Mesothelial cell of epicardium (in vitro differentiated cells): ENCODE results near the gene RABL2A. TPM values are rescaled to one million over a fixed set of nuclear protein-coding genes. Genes with fewer than 3 reads are reported as not detected.
A peak's percentile ranks its signal among the peaks of the same experiment; 100 is the strongest.
"Not testable (repeated sequence)": the region's sequence is repeated elsewhere in the genome, so short reads cannot be mapped to it uniquely, and the experiment has no call there.

Experiments used
- DNase-seq, 2 experiments: peaks; one replicate each; pipeline ENCODE4 v3.0.0; 2021; ENCODE audit warnings: low spot score in 2 of 2; ENCODE audit not compliant: unreplicated experiment in 2 of 2
- H3K27ac Mint-ChIP-seq: 2 replicates; pipeline ENCODE4 v1.8.0; 2021; ENCODE audit warnings: mixed read lengths
- H3K27me3 Mint-ChIP-seq: 2 replicates; pipeline ENCODE4 v1.8.0; 2021; ENCODE audit warnings: low read depth, mixed read lengths
- H3K36me3 Mint-ChIP-seq: 2 replicates; pipeline ENCODE4 v1.8.0; 2021; ENCODE audit warnings: mixed read lengths
- H3K4me1 Mint-ChIP-seq: 2 replicates; pipeline ENCODE4 v1.8.0; 2021; ENCODE audit warnings: mixed read lengths
- H3K4me3 Mint-ChIP-seq: 2 replicates; pipeline ENCODE4 v1.8.0; 2021; ENCODE audit warnings: mild to moderate bottlenecking, moderate library complexity, mixed read lengths
- H3K9me3 Mint-ChIP-seq: 2 replicates; pipeline ENCODE4 v1.8.0; 2021; ENCODE audit warnings: mixed read lengths
- total RNA-seq: library from RNA; stranded (reverse); gene quantifications from 3 replicates; pipeline ENCODE4 v1.2.1, GENCODE V29; 2021

RABL2A gene
- total RNA-seq, 1 donor from 2014 or later = 44.2 TPM

GRCh38 chr2:113635358-113635757 is 8.3 kb downstream of the RABL2A start:
- not testable (repeated sequence) for H3K27ac Mint-ChIP-seq, DNase-seq, H3K4me3 Mint-ChIP-seq, H3K9me3 Mint-ChIP-seq, H3K27me3 Mint-ChIP-seq, H3K4me1 Mint-ChIP-seq, H3K36me3 Mint-ChIP-seq

- H3K9me3 Mint-ChIP-seq, H3K36me3 Mint-ChIP-seq, H3K4me1 Mint-ChIP-seq, H3K27me3 Mint-ChIP-seq, H3K27ac Mint-ChIP-seq, H3K4me3 Mint-ChIP-seq, DNase-seq: not testable (repeated sequence)
These were observed 9.2 kb downstream of the RABL2A start for GRCh38 chr2:113636226-113636625.

GRCh38 chr2:113638084-113638483 is 11.0 kb downstream of the RABL2A start:
- not testable (repeated sequence) for H3K36me3 Mint-ChIP-seq, DNase-seq, H3K4me3 Mint-ChIP-seq, H3K9me3 Mint-ChIP-seq, H3K27ac Mint-ChIP-seq, H3K4me1 Mint-ChIP-seq, H3K27me3 Mint-ChIP-seq

- H3K4me1 Mint-ChIP-seq, H3K36me3 Mint-ChIP-seq, H3K27me3 Mint-ChIP-seq, H3K27ac Mint-ChIP-seq, H3K9me3 Mint-ChIP-seq, H3K4me3 Mint-ChIP-seq, DNase-seq: not testable (repeated sequence)
These were observed 19.2 kb downstream of the RABL2A start for GRCh38 chr2:113646217-113646616.

GRCh38 chr2:113650834-113651815 is 24.1 kb downstream of the RABL2A start:
- not testable (repeated sequence) for H3K36me3 Mint-ChIP-seq, H3K27ac Mint-ChIP-seq, DNase-seq, H3K4me3 Mint-ChIP-seq, H3K4me1 Mint-ChIP-seq, H3K9me3 Mint-ChIP-seq, H3K27me3 Mint-ChIP-seq

GRCh38 chr2:113652599-113652998 is 25.5 kb downstream of the RABL2A start:
- not testable (repeated sequence) for H3K9me3 Mint-ChIP-seq, DNase-seq, H3K27ac Mint-ChIP-seq, H3K36me3 Mint-ChIP-seq, H3K4me3 Mint-ChIP-seq, H3K4me1 Mint-ChIP-seq, H3K27me3 Mint-ChIP-seq

GRCh38 chr2:113656031-113656624 is 29.1 kb downstream of the RABL2A start:
- not testable (repeated sequence) for H3K27ac Mint-ChIP-seq, H3K27me3 Mint-ChIP-seq, H3K36me3 Mint-ChIP-seq, DNase-seq, H3K4me1 Mint-ChIP-seq
- Mint-ChIP-seq H3K9me3 (peaks cover 16% of the 10 kb centered on the region), H3K4me3 (peak overlapping the region; percentile 54)

GRCh38 chr2:113657735-113658134 is 30.7 kb downstream of the RABL2A start:
- not testable (repeated sequence) for H3K27ac Mint-ChIP-seq, H3K27me3 Mint-ChIP-seq, H3K4me1 Mint-ChIP-seq, H3K4me3 Mint-ChIP-seq, DNase-seq, H3K36me3 Mint-ChIP-seq
- peaks cover 16% of the 10 kb centered on the region for H3K9me3 Mint-ChIP-seq

GRCh38 chr2:113663285-113664060 is 36.4 kb downstream of the RABL2A start:
- H3K36me3 Mint-ChIP-seq, H3K9me3 Mint-ChIP-seq, H3K4me1 Mint-ChIP-seq, H3K27ac Mint-ChIP-seq, H3K4me3 Mint-ChIP-seq, H3K27me3 Mint-ChIP-seq, DNase-seq: not testable (repeated sequence)

- H3K27me3 Mint-ChIP-seq, H3K9me3 Mint-ChIP-seq, H3K4me3 Mint-ChIP-seq, H3K27ac Mint-ChIP-seq, H3K4me1 Mint-ChIP-seq, H3K36me3 Mint-ChIP-seq, DNase-seq: not testable (repeated sequence)
These were observed 37.9 kb downstream of the RABL2A start for GRCh38 chr2:113664761-113665533.

- not testable (repeated sequence) for H3K4me3 Mint-ChIP-seq, H3K4me1 Mint-ChIP-seq, H3K27ac Mint-ChIP-seq, H3K9me3 Mint-ChIP-seq, H3K36me3 Mint-ChIP-seq, DNase-seq
- peaks cover 13% of the 10 kb centered on the region for H3K27me3 Mint-ChIP-seq
These were observed 41.9 kb downstream of the RABL2A start for GRCh38 chr2:113669013-113669412.
